Body of pancreas (tissue), 4 donors: Measurements from ENCODE around the gene RALA.

Source experiments
- POLR2A ChIP-seq, 3 donors: fragments of 450-650 bp; IDR thresholded peaks; one replicate each; pipeline ENCODE4 v1.6.1; 2016; ENCODE audit warnings: antibody characterized with exemption in 3 of 3, mild to moderate bottlenecking in 2 of 3
- TF ChIP-seq, protein P1 (sequence below), 7 experiments: fragments of 450-650 bp in 4 of 7; fragments of 200-600 bp in 3 of 7; sonication (generic) in 3 of 7; IDR thresholded peaks; one replicate each; pipeline ENCODE4 v1.5.1; 2016 to 2019; ENCODE audit warnings: antibody characterized with exemption in 7 of 7

DNA sequence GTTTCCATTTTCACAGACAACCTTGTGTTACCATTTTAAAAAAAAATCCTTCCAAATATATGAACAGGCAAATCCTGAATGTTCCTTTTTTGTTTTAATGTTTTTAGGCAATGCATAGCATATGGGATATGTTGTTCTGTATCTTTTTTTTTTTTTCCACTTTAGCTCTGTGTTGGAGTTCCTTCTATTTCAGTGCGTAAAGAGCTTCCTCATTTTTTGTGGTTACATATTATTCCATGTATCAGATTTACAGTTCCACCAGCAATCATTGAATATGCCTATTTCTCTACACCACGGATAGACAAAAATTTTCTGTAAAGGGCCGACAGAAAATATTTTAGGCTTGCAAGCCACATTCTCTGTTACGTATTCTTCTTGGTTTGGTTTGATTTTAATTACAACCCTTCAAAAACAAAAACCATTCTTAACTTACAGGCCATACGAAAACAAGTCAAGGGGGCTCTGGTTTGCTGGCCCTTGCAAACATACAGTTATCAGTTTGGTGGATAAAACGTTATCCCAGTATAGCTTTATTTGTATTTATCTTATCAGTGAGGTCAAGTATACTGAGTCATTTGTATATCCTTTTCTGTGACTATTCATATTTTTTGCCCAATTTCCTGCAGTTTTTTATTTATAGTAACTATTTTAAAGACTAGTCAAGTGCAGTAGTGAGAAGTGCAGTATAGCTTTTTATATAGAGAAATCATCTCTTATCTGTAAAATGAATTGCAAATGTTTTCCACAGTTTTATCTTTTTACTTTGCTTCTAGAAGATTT, 55.7 kb downstream of the RALA start:
- no peak for TF ChIP-seq POLR2A (IDR thresholded peaks at IDR 0.05)
- TF ChIP-seq, protein P1, sequence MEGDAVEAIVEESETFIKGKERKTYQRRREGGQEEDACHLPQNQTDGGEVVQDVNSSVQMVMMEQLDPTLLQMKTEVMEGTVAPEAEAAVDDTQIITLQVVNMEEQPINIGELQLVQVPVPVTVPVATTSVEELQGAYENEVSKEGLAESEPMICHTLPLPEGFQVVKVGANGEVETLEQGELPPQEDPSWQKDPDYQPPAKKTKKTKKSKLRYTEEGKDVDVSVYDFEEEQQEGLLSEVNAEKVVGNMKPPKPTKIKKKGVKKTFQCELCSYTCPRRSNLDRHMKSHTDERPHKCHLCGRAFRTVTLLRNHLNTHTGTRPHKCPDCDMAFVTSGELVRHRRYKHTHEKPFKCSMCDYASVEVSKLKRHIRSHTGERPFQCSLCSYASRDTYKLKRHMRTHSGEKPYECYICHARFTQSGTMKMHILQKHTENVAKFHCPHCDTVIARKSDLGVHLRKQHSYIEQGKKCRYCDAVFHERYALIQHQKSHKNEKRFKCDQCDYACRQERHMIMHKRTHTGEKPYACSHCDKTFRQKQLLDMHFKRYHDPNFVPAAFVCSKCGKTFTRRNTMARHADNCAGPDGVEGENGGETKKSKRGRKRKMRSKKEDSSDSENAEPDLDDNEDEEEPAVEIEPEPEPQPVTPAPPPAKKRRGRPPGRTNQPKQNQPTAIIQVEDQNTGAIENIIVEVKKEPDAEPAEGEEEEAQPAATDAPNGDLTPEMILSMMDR (IDR thresholded peaks at IDR 0.05): no peak
